ENCODE results near the gene BMAL1. TPM values are rescaled to one million over a fixed set of nuclear protein-coding genes. Genes with fewer than 3 reads are reported as not detected.

The BMAL1 gene
- total and polyA plus RNA-seq, 2 donors (not counting 3 experiments of a cell fraction or from before 2014, with no cell fraction given) = 5.8 to 10.1 TPM

DNA sequence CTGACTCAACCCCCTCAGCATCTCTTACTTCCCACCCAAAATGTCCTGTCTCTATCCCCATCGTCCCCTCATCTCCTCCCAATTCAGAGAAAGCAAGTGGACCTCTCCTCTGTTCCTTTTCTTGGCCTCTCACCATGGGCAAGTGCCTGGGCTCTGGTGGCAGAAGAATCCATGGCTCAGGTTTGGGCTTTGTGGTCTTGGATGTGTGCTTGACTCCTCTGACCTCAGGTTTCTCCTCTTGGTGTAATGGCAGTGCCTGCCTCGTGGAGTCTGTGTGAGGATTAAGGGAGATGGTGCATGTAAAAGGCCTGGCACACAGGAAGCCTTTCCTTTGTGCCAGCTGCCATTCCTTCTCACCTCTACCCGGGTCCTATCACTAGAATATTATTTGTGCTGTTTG is 3.2 kb downstream of the BMAL1 start:
- dilution Hi-C loops (cut with MboI; ENCODE audit: extremely low pct_ligation_motif_present, low sequenced_read_pairs) = no loop called here
- Histone ChIP-seq H3K4me1 (ENCODE audit: control insufficient read depth, extremely low read depth, insufficient read depth, low read length) (peaks cover 13% of the 10 kb centered on the region), H3K9me1 (replicated peaks; ENCODE audit: control insufficient read depth, extremely low read depth, insufficient read depth, low read length) (no peaks in the 10 kb centered on the region), H2AFZ (ENCODE audit: low read depth, low read length) (no peak overlapping the region), H3K9ac (replicated peaks; ENCODE audit: extremely low read depth, insufficient read depth, low read length) (no peak overlapping the region), H3K36me3 (ENCODE audit: control insufficient read depth in 2 of 2, extremely low read depth in 1 of 2, insufficient read depth in 2 of 2, low read length in 2 of 2) (no peaks in the 10 kb centered on the region), H3K4me2 (ENCODE audit: insufficient read depth, low read length) (no peak overlapping the region), H3K79me2 (ENCODE audit: control insufficient read depth, insufficient read depth, low read length) (no peaks in the 10 kb centered on the region), H4K20me1 (replicated peaks; ENCODE audit: control insufficient read depth, extremely low read depth, insufficient read depth, low read length) (peaks cover 3% of the 10 kb centered on the region), H3K27me3 (ENCODE audit: control insufficient read depth in 2 of 2, insufficient read depth in 2 of 2, low read length in 2 of 2) (peaks cover 27 to 28% of the 10 kb centered on the region in 2 experiments), H3K9me3 (replicated peaks; ENCODE audit: control insufficient read depth, insufficient read depth, low read length) (no peaks in the 10 kb centered on the region), H3K27ac (ENCODE audit: insufficient read depth, low read depth, low read length) (no peak overlapping the region), H3K4me3 (replicated peaks in 1 of 3; ENCODE audit: insufficient read depth in 1 of 3, low read depth in 1 of 3, low read length in 3 of 3) (no peak overlapping the region)
- DNase-seq (ENCODE audit: low read depth, low spot score) (no peak), FAIRE-seq (no peak)
- CTCF ChIA-PET = interaction anchor here (1.1 to 1.5 kb wide), 2 partner anchors 19 to 70 kb away, joined by 3 to 4 read pairs; no protein-coding TSS in a partner anchor
- intact Hi-C loops (cut with micrococcal nuclease) = no loop called here
- TF ChIP-seq MYC (IDR thresholded peaks at IDR 0.05; ENCODE audit: low read depth, low read length) = no peak
- TF ChIP-seq JUN (IDR thresholded peaks at IDR 0.05; ENCODE audit: borderline replicate concordance, insufficient read depth, insufficient read length, low read depth) = no peak
- no peak for TF ChIP-seq FOS (IDR thresholded peaks at IDR 0.05; ENCODE audit: borderline replicate concordance, insufficient read depth, low read length)
- TF ChIP-seq POLR2AphosphoS5 (IDR thresholded peaks at IDR 0.05; ENCODE audit: insufficient read depth, low read depth, low read length) = no peak
- no peak for TF ChIP-seq EZH2 (IDR thresholded peaks at IDR 0.05; ENCODE audit: borderline replicate concordance, low read depth, low read length, severe bottlenecking)
- TF ChIP-seq, protein P1, sequence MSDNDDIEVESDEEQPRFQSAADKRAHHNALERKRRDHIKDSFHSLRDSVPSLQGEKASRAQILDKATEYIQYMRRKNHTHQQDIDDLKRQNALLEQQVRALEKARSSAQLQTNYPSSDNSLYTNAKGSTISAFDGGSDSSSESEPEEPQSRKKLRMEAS (IDR thresholded peaks at IDR 0.05; ENCODE audit: insufficient read depth, insufficient read length) = no peak
- TF ChIP-seq POLR2A (IDR thresholded peaks at IDR 0.05; ENCODE audit: low read depth, low read length) = no peak
- TF ChIP-seq, protein P2, sequence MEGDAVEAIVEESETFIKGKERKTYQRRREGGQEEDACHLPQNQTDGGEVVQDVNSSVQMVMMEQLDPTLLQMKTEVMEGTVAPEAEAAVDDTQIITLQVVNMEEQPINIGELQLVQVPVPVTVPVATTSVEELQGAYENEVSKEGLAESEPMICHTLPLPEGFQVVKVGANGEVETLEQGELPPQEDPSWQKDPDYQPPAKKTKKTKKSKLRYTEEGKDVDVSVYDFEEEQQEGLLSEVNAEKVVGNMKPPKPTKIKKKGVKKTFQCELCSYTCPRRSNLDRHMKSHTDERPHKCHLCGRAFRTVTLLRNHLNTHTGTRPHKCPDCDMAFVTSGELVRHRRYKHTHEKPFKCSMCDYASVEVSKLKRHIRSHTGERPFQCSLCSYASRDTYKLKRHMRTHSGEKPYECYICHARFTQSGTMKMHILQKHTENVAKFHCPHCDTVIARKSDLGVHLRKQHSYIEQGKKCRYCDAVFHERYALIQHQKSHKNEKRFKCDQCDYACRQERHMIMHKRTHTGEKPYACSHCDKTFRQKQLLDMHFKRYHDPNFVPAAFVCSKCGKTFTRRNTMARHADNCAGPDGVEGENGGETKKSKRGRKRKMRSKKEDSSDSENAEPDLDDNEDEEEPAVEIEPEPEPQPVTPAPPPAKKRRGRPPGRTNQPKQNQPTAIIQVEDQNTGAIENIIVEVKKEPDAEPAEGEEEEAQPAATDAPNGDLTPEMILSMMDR (IDR thresholded peaks at IDR 0.05; ENCODE audit: extremely low read depth in 1 of 2, insufficient read depth in 1 of 2, low read depth in 1 of 2, low read length in 2 of 2) = no peak
- no peak for TF ChIP-seq GATA2 (IDR thresholded peaks at IDR 0.05; ENCODE audit: insufficient read depth, insufficient read length, low read depth, low read length)
- POLR2A ChIA-PET = no interaction called here
- BruUV-seq (replicated peaks) = no TSS peak
